ENCODE measurements around the gene RTN4IP1.
A peak's percentile ranks its signal among the peaks of the same experiment; 100 is the strongest.

The RTN4IP1 gene

DNA sequence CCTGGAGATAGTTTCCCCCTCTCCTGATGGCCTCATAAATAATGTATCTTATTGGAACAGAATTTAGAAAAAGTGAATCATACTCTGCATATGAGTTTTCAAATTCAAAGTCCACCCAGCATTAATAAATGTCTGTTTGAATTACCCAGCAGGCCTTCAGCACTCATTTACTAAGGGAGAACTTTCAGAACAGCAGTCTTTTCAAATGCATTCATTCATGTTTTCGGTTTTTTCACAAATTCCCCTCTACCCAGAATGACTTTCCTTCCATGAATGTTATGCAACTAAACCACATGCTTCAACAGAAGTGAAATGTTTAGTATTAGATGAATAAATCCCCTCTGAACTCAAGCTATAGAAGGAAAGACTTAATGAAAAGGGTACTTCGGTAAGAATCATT, 92.4 kb downstream of the RTN4IP1 start:
- Histone ChIP-seq H3K36me3 (ENCODE audit: insufficient read depth, low read length) (peaks cover 30% of the 10 kb centered on the region), H3K4me1 (ENCODE audit: control insufficient read depth, insufficient read depth, low read length, unreplicated experiment) (peaks cover 50% of the 10 kb centered on the region), H3K27ac (ENCODE audit: low read depth, low read length) (peak overlapping the region; percentile 5; the same call in 1 of the 2 replicates), H3K4me3 (ENCODE audit: low read depth, low read length) (no peak overlapping the region), H2AFZ (ENCODE audit: low read length, unreplicated experiment) (no peak overlapping the region), H3K27me3 (ENCODE audit: insufficient read depth, low read length) (no peaks in the 10 kb centered on the region), H3K79me2 (ENCODE audit: control insufficient read depth, insufficient read depth, low read length, unreplicated experiment) (no peaks in the 10 kb centered on the region)

DNA sequence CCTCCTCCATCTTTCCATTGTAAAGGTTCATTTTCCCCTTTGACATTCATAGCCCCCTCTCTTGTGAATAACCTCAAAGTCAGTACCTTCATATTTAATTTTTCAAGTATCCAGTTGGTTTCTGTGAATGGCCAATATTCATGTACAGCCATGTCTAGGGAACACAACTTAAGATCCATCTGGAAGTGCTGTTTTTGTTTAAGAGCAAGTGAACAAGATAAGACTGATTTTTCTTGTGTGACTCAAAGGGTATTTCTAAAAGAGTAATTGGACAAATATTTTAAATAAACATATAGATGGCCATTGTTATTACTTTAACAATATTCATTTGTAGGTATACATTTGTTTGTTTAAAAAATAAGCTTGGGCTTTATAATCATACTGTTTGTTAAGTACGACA, 92.9 kb downstream of the RTN4IP1 start:
- Histone ChIP-seq H3K36me3 (ENCODE audit: insufficient read depth, low read length) (peaks cover 34% of the 10 kb centered on the region), H3K27ac (ENCODE audit: low read depth, low read length) (peak overlapping the region; percentile 5; the same call in 1 of the 2 replicates), H3K79me2 (ENCODE audit: control insufficient read depth, insufficient read depth, low read length, unreplicated experiment) (no peaks in the 10 kb centered on the region), H2AFZ (ENCODE audit: low read length, unreplicated experiment) (no peak overlapping the region), H3K4me1 (ENCODE audit: control insufficient read depth, insufficient read depth, low read length, unreplicated experiment) (peaks cover 50% of the 10 kb centered on the region), H3K27me3 (ENCODE audit: insufficient read depth, low read length) (no peaks in the 10 kb centered on the region), H3K4me3 (ENCODE audit: low read depth, low read length) (no peak overlapping the region)

DNA sequence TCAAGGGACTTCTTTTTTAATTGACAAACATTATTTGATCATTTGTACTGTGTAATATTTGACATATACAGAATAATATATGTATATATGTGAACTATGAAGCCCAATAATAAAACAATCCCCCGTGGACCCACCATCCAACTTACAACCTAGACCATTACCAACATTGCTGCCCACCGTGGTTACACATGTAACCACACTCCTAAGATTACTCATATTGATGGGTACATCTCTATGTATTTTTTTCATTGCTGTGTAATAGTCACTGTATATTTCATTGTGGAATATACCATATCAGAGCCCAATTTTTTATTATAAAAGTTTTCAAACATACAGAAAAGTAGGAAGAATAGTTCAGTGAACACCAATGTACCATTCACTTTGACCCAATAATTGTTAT, 94.3 kb downstream of the RTN4IP1 start:
- H3K4me1 ChIP-seq (ENCODE audit: control insufficient read depth, insufficient read depth, low read length, unreplicated experiment): peaks cover 45% of the 10 kb centered on the region
- no peak overlapping the region for H3K4me3 ChIP-seq (ENCODE audit: low read depth, low read length)
- no peaks in the 10 kb centered on the region for H3K79me2 ChIP-seq (ENCODE audit: control insufficient read depth, insufficient read depth, low read length, unreplicated experiment)
- peaks cover 41% of the 10 kb centered on the region for H3K36me3 ChIP-seq (ENCODE audit: insufficient read depth, low read length)
- no peak overlapping the region for H3K27ac ChIP-seq (ENCODE audit: low read depth, low read length)
- H2AFZ ChIP-seq (ENCODE audit: low read length, unreplicated experiment): no peak overlapping the region
- H3K27me3 ChIP-seq (ENCODE audit: insufficient read depth, low read length): no peaks in the 10 kb centered on the region

DNA sequence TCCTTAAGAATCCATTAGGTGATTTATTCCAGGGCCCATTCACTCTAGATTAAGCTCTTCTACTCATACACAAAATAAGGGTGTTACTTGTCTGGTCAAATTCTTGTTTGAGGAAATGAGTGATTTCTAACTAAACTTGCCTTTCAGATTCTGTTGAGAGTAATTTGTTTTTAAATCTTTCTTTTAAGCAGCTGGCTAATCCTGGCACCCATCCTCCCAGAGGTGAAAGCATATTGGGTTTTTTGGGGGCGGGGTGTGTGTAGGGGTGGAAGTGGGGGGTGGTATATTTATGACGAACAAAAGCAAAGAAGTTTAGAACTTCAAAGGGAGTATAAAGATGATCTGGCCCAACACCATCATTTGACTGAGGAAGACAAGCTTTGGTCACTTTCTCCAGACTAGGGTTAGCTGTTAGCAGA, 94.7 kb downstream of the RTN4IP1 start:
- Histone ChIP-seq H2AFZ (ENCODE audit: low read length, unreplicated experiment) (no peak overlapping the region), H3K36me3 (ENCODE audit: insufficient read depth, low read length) (peaks cover 45% of the 10 kb centered on the region), H3K4me3 (ENCODE audit: low read depth, low read length) (no peak overlapping the region), H3K27ac (ENCODE audit: low read depth, low read length) (peak overlapping the region; percentile 47), H3K4me1 (ENCODE audit: control insufficient read depth, insufficient read depth, low read length, unreplicated experiment) (peaks cover 49% of the 10 kb centered on the region), H3K79me2 (ENCODE audit: control insufficient read depth, insufficient read depth, low read length, unreplicated experiment) (peaks cover 2% of the 10 kb centered on the region), H3K27me3 (ENCODE audit: insufficient read depth, low read length) (no peaks in the 10 kb centered on the region)

DNA sequence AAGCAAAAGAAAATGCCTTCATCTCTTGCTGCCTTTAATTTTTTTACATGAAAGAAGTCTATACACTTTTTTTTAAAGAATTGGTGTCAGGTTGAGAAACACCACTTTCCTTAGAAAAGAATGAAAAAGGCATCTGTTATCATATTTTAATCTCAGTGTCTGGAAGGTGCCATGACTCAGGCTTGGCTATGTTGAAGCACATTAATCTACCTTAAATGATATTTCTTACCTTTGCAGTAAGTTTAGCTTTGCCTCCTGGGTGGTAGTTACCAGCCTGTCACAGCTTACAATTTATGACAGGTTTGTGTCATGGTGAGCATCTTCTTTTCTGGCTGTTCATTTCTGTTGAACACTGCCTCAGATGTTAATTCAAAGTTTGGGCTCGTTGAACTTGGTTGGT, 95.3 kb downstream of the RTN4IP1 start:
- H2AFZ ChIP-seq (ENCODE audit: low read length, unreplicated experiment): no peak overlapping the region
- H3K36me3 ChIP-seq (ENCODE audit: insufficient read depth, low read length): peaks cover 51% of the 10 kb centered on the region
- peaks cover 54% of the 10 kb centered on the region for H3K4me1 ChIP-seq (ENCODE audit: control insufficient read depth, insufficient read depth, low read length, unreplicated experiment)
- no peaks in the 10 kb centered on the region for H3K27me3 ChIP-seq (ENCODE audit: insufficient read depth, low read length)
- H3K79me2 ChIP-seq (ENCODE audit: control insufficient read depth, insufficient read depth, low read length, unreplicated experiment): peaks cover 8% of the 10 kb centered on the region
- peak overlapping the region; percentile 47 for H3K27ac ChIP-seq (ENCODE audit: low read depth, low read length)
- H3K4me3 ChIP-seq (ENCODE audit: low read depth, low read length): no peak overlapping the region

DNA sequence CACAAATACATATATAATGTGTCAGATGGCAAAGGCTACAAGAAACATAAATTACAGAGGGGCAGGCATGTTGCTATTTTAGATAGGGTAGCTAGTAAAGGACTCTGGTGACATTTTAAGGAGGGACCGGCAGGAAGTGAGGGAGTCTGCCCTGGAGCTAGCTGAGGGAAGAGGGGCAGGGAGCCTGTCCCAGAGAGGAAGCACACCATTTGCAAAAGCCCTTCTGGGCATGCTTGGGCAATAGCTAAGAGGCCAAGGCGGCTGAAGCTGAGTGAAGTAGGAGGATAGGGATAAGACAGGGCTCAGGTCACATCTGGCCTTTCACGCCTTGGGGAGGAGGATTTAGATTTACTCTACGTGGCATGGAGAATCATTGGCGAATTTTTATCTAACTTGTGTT, 96.2 kb downstream of the RTN4IP1 start:
- Histone ChIP-seq H3K27ac (ENCODE audit: low read depth, low read length) (no peak overlapping the region), H3K4me1 (ENCODE audit: control insufficient read depth, insufficient read depth, low read length, unreplicated experiment) (peaks cover 60% of the 10 kb centered on the region), H3K27me3 (ENCODE audit: insufficient read depth, low read length) (no peaks in the 10 kb centered on the region), H3K4me3 (ENCODE audit: low read depth, low read length) (no peak overlapping the region), H3K79me2 (ENCODE audit: control insufficient read depth, insufficient read depth, low read length, unreplicated experiment) (peaks cover 8% of the 10 kb centered on the region), H2AFZ (ENCODE audit: low read length, unreplicated experiment) (no peak overlapping the region), H3K36me3 (ENCODE audit: insufficient read depth, low read length) (peaks cover 49% of the 10 kb centered on the region)

DNA sequence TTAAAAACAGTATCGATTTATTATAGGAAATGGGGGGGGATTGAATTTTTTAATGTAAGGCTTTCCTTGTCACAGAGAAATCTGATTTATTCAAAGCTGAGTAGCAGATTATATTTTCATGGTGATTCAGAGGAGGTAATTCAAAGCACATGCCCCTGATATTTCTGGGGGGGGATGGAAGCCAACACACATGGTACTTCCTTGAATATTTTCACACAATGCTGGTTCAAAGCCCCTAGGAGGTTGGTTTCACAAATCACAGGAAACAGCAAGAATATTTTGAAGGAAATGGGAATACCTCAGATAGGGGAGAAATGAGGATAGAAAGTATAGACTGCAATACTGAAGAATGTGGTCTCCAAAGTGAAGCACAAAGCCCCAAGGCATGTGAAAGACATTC, 98.8 kb downstream of the RTN4IP1 start:
- Histone ChIP-seq H3K79me2 (ENCODE audit: control insufficient read depth, insufficient read depth, low read length, unreplicated experiment) (peaks cover 8% of the 10 kb centered on the region), H3K4me1 (ENCODE audit: control insufficient read depth, insufficient read depth, low read length, unreplicated experiment) (peaks cover 70% of the 10 kb centered on the region), H3K36me3 (ENCODE audit: insufficient read depth, low read length) (peaks cover 34% of the 10 kb centered on the region), H3K27ac (ENCODE audit: low read depth, low read length) (peak overlapping the region; percentile 98), H3K4me3 (ENCODE audit: low read depth, low read length) (peak overlapping the region; percentile 11; the same call in 1 of the 2 replicates), H3K27me3 (ENCODE audit: insufficient read depth, low read length) (no peaks in the 10 kb centered on the region), H2AFZ (ENCODE audit: low read length, unreplicated experiment) (no peak overlapping the region)

DNA sequence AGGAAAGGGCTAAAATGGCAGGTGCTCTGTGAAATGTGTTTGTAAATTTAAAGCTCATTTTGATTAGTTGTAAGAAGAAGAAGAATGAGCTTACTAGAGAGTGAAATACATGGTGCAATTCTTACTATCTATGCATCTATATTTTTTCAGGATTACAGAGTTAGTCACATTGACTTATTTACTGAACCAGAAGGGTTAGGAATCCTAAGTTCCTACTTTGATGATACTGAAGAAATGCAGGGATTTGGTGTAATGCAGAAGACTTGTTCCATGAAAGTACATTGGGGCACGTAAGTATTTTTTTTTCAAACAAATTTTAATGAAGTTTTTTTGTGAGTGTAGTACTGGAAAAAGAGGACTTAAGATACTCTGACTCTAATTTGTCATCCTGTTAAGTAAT, 99.3 kb downstream of the RTN4IP1 start:
- Histone ChIP-seq H2AFZ (ENCODE audit: low read length, unreplicated experiment) (no peak overlapping the region), H3K79me2 (ENCODE audit: control insufficient read depth, insufficient read depth, low read length, unreplicated experiment) (peaks cover 13% of the 10 kb centered on the region), H3K4me3 (ENCODE audit: low read depth, low read length) (peak overlapping the region; percentile 11; the same call in 1 of the 2 replicates), H3K4me1 (ENCODE audit: control insufficient read depth, insufficient read depth, low read length, unreplicated experiment) (peaks cover 71% of the 10 kb centered on the region), H3K27me3 (ENCODE audit: insufficient read depth, low read length) (no peaks in the 10 kb centered on the region), H3K36me3 (ENCODE audit: insufficient read depth, low read length) (peaks cover 29% of the 10 kb centered on the region), H3K27ac (ENCODE audit: low read depth, low read length) (peak overlapping the region; percentile 98)

DNA sequence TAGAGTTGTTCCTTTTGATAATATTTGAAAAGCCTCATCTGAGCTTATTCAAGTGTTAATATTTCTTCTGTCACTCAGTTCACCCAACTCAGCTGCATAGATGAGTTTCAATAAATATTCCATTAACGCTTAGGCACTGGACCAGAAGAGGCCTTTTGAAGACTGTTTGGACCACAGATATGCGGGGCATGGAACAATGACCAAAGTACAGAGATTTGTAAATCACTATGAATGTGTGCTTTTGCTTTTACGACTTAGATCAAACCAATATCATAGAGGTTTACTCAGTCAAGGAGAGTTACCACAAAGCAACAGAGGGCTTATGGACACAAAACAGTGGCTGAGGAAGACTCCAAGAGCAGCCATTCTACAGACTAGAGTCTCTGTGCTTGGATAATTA, 99.9 kb downstream of the RTN4IP1 start:
- peaks cover 16% of the 10 kb centered on the region for H3K79me2 ChIP-seq (ENCODE audit: control insufficient read depth, insufficient read depth, low read length, unreplicated experiment)
- H3K4me3 ChIP-seq (ENCODE audit: low read depth, low read length): no peak overlapping the region; the same call in 1 of the 2 replicates
- peaks cover 28% of the 10 kb centered on the region for H3K36me3 ChIP-seq (ENCODE audit: insufficient read depth, low read length)
- H3K27me3 ChIP-seq (ENCODE audit: insufficient read depth, low read length): no peaks in the 10 kb centered on the region
- peaks cover 72% of the 10 kb centered on the region for H3K4me1 ChIP-seq (ENCODE audit: control insufficient read depth, insufficient read depth, low read length, unreplicated experiment)
- peak overlapping the region; percentile 98 for H3K27ac ChIP-seq (ENCODE audit: low read depth, low read length)
- H2AFZ ChIP-seq (ENCODE audit: low read length, unreplicated experiment): no peak overlapping the region

DNA sequence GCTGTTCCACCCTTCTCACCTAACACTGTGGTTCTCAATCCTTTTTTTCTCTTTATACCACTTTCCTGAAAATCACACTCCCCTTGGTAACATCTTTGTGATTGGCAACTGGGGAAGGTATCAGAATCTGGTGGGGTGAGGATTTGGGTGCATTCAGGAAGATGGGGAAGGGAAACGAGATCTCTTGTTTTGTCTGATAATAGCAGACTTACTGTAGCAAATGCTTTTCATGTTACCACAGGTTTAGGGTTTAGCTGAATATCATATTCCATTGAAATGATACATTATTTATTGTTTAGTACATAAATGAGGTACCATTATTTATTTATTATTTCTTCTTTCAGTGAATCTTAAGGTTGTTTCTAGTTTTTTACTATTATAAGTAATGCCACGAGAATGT, 100.8 kb downstream of the RTN4IP1 start:
- Histone ChIP-seq H3K27ac (ENCODE audit: low read depth, low read length) (peak overlapping the region; percentile 98), H3K27me3 (ENCODE audit: insufficient read depth, low read length) (no peaks in the 10 kb centered on the region), H3K36me3 (ENCODE audit: insufficient read depth, low read length) (peaks cover 28% of the 10 kb centered on the region), H3K79me2 (ENCODE audit: control insufficient read depth, insufficient read depth, low read length, unreplicated experiment) (peaks cover 20% of the 10 kb centered on the region), H3K4me3 (ENCODE audit: low read depth, low read length) (peak overlapping the region; percentile 46), H3K4me1 (ENCODE audit: control insufficient read depth, insufficient read depth, low read length, unreplicated experiment) (peaks cover 64% of the 10 kb centered on the region), H2AFZ (ENCODE audit: low read length, unreplicated experiment) (peak overlapping the region; percentile 16)

DNA sequence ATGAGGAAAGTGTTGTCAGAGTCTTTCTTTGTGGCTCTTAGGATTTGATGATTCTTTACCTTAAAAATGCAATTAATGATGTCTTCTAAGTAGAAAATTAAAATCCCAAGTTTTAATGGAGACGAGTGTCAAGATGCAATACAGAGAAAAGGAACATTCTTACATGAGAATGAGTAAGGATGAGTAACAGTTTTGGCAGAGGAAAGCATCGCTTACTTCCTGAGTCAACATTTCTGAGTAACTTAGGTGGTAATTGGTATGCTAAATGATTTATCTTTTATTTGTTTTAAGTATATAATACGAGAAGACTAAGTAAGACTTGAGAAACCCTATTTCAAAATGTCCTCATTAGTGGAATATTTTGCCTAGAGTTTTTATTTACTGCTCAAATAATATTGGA, 101.3 kb downstream of the RTN4IP1 start:
- Histone ChIP-seq H3K27ac (ENCODE audit: low read depth, low read length) (peak overlapping the region; percentile 98), H3K4me3 (ENCODE audit: low read depth, low read length) (peak overlapping the region; percentile 46), H3K27me3 (ENCODE audit: insufficient read depth, low read length) (no peaks in the 10 kb centered on the region), H3K36me3 (ENCODE audit: insufficient read depth, low read length) (peaks cover 28% of the 10 kb centered on the region), H2AFZ (ENCODE audit: low read length, unreplicated experiment) (peak overlapping the region; percentile 16), H3K4me1 (ENCODE audit: control insufficient read depth, insufficient read depth, low read length, unreplicated experiment) (peaks cover 59% of the 10 kb centered on the region), H3K79me2 (ENCODE audit: control insufficient read depth, insufficient read depth, low read length, unreplicated experiment) (peaks cover 23% of the 10 kb centered on the region)
